Measurements from ENCODE around the gene C16orf95.

The C16orf95 gene

GRCh38 chr16:87255866-87256265 lies 61.3 kb downstream of the C16orf95 start:
- DNase-seq (ENCODE audit: low read depth) = no peak
- TF ChIP-seq, protein P1, sequence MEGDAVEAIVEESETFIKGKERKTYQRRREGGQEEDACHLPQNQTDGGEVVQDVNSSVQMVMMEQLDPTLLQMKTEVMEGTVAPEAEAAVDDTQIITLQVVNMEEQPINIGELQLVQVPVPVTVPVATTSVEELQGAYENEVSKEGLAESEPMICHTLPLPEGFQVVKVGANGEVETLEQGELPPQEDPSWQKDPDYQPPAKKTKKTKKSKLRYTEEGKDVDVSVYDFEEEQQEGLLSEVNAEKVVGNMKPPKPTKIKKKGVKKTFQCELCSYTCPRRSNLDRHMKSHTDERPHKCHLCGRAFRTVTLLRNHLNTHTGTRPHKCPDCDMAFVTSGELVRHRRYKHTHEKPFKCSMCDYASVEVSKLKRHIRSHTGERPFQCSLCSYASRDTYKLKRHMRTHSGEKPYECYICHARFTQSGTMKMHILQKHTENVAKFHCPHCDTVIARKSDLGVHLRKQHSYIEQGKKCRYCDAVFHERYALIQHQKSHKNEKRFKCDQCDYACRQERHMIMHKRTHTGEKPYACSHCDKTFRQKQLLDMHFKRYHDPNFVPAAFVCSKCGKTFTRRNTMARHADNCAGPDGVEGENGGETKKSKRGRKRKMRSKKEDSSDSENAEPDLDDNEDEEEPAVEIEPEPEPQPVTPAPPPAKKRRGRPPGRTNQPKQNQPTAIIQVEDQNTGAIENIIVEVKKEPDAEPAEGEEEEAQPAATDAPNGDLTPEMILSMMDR (conservative IDR thresholded peaks at IDR 0.05; ENCODE audit: control insufficient read depth, insufficient read depth, low read depth, low read length) = no peak
- H3K4me3 ChIP-seq (ENCODE audit: control insufficient read depth, low read depth, low read length) = no peak overlapping the region

GRCh38 chr16:87254734-87255133 lies 62.5 kb downstream of the C16orf95 start:
- TF ChIP-seq, protein P1 (conservative IDR thresholded peaks at IDR 0.05; ENCODE audit: control insufficient read depth, insufficient read depth, low read depth, low read length) = no peak
- no peak overlapping the region for H3K4me3 ChIP-seq (ENCODE audit: control insufficient read depth, low read depth, low read length)
- DNase-seq (ENCODE audit: low read depth) = no peak

- H3K4me3 ChIP-seq (ENCODE audit: control insufficient read depth, low read depth, low read length) = no peak overlapping the region
- TF ChIP-seq, protein P1 (conservative IDR thresholded peaks at IDR 0.05; ENCODE audit: control insufficient read depth, insufficient read depth, low read depth, low read length) = no peak
- DNase-seq (ENCODE audit: low read depth) = no peak
Observed at GRCh38 chr16:87254296-87254695, 62.9 kb downstream of the C16orf95 start.

DNA sequence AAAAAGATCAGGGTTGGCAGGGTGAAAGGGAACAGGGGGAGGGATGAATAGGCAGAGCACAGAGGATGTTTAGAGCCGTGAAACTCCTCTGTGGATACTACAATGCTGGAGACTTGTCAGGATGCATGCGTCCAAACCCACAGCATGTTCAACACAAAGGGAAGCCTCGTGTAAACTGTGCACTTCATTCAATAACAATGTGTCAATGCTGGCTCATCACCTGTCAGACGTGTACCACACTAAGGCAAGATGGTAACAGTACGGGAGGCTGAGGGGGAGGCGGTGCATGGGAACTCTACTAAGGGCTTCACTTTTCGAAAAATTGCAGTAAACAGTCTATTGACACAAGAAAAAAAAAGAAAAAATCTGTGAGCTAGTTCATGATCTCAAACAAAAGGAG lies 63.7 kb downstream of the C16orf95 start:
- no peak overlapping the region for H3K4me3 ChIP-seq (ENCODE audit: control insufficient read depth, low read depth, low read length)
- no peak for DNase-seq (ENCODE audit: low read depth)
- TF ChIP-seq, protein P1 (conservative IDR thresholded peaks at IDR 0.05; ENCODE audit: control insufficient read depth, insufficient read depth, low read depth, low read length) = no peak
